ENCODE measurements around the gene SPHKAP.
A peak's percentile ranks its signal among the peaks of the same experiment; 100 is the strongest.
"Not testable (repeated sequence)": the region's sequence is repeated elsewhere in the genome, so short reads cannot be mapped to it uniquely, and the experiment has no call there.

Gene SPHKAP, protein sequence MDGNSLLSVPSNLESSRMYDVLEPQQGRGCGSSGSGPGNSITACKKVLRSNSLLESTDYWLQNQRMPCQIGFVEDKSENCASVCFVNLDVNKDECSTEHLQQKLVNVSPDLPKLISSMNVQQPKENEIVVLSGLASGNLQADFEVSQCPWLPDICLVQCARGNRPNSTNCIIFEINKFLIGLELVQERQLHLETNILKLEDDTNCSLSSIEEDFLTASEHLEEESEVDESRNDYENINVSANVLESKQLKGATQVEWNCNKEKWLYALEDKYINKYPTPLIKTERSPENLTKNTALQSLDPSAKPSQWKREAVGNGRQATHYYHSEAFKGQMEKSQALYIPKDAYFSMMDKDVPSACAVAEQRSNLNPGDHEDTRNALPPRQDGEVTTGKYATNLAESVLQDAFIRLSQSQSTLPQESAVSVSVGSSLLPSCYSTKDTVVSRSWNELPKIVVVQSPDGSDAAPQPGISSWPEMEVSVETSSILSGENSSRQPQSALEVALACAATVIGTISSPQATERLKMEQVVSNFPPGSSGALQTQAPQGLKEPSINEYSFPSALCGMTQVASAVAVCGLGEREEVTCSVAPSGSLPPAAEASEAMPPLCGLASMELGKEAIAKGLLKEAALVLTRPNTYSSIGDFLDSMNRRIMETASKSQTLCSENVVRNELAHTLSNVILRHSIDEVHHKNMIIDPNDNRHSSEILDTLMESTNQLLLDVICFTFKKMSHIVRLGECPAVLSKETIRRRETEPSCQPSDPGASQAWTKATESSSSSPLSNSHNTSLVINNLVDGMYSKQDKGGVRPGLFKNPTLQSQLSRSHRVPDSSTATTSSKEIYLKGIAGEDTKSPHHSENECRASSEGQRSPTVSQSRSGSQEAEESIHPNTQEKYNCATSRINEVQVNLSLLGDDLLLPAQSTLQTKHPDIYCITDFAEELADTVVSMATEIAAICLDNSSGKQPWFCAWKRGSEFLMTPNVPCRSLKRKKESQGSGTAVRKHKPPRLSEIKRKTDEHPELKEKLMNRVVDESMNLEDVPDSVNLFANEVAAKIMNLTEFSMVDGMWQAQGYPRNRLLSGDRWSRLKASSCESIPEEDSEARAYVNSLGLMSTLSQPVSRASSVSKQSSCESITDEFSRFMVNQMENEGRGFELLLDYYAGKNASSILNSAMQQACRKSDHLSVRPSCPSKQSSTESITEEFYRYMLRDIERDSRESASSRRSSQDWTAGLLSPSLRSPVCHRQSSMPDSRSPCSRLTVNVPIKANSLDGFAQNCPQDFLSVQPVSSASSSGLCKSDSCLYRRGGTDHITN (N-terminal part only)
- long read RNA-seq, donor 1, full-length matches to known transcripts: 1 of 1 reads
- long read RNA-seq, donor 1, partial matches to known transcripts: 0 of 1 reads
- long read RNA-seq, donor 1, other reads (novel, unspliced or antisense): 0 of 1 reads
- long read RNA-seq, donor 2: 0 reads
- long read RNA-seq, donor 3: 0 reads
- long read RNA-seq, donor 4: 0 reads
- long read RNA-seq, donor 5: 0 reads
- long read RNA-seq, donor 6: 0 reads
- long read RNA-seq, donor 7: 0 reads
- long read RNA-seq, donor 8: 0 reads

GRCh38 chr2:228181098-228182019 is at the start of gene SPHKAP:
Gene SPHKAP (minus strand): TSS chr2:228181687. CDS start chr2:228181598, 89 bp downstream.
- peak; percentile 54 for DNase-seq

DNA sequence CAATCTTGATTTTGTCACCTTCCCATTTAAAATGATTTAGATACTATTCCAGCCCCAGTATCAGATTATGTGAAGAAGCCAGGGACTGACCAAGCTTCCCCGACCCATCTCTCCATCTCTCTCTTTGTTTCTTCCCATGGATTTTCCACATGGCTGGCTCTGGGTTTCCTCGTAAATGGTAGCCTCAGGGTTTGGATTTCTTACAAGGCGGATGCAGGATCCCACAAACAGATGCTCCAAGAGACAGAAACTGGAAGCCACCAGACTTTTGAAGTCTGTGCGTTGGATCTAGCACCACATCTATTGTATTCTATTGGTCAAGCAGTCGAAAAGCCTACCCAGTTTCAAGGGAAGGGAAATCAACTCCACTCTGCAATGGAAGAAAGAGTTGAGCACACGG is 46.0 kb upstream of the SPHKAP start:
- DNase-seq: no peak

DNA sequence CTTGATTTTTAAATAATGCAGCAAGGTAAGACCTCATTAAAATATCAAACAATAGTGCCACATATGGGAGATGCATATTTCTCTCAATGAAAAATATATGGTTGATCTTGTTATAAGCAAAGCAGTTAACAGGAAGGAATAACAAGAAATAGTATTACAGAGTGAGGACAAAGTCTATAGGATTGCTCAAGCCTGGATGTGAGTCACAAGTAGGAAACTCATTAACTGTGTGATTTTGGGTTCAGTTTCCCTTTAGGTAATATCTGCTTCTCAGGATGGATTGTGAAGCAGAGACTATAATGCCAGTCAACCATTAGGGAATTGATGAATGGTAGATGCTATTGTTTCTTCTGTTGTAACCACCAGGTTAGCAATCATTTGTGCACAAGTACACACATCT is 42.9 kb upstream of the SPHKAP start:
- DNase-seq: no peak

DNA sequence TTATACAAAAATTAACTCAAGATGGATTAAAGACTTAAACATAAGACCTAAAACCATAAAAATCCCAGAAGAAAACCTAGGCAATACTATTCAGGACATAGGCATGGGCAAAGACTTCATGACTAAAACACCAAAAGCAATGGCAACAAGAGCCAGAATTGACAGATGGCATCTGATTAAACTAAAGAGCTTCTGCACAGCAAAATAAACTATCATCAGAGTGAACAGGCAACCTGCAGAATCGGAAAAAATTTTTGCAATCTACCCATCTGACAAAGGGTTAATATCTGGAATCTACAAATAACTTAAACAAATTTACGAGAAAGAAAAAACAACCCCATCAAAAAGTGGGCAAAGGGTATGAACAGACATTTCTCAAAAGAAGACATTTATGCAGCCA is 37.1 kb upstream of the SPHKAP start:
- DNase-seq: not testable (repeated sequence)

DNA sequence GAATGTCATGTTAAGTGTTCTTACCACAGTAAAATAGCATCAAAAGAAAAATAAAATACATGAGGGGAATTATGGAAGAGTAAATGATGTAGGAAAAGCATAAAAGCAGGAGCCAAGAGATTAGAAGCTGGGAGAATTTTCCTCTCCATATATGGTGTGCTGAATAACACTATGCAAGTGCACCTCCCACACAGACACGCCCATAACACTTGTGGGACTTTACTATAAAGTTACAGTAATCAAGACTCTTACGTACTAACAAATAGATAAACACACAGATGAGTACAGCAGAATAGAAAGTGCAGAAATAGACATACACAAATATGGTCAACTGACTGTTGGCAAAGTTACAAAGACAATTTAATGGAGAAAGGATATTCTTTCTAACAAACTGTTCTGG is 16.0 kb upstream of the SPHKAP start:
- no peak for DNase-seq

DNA sequence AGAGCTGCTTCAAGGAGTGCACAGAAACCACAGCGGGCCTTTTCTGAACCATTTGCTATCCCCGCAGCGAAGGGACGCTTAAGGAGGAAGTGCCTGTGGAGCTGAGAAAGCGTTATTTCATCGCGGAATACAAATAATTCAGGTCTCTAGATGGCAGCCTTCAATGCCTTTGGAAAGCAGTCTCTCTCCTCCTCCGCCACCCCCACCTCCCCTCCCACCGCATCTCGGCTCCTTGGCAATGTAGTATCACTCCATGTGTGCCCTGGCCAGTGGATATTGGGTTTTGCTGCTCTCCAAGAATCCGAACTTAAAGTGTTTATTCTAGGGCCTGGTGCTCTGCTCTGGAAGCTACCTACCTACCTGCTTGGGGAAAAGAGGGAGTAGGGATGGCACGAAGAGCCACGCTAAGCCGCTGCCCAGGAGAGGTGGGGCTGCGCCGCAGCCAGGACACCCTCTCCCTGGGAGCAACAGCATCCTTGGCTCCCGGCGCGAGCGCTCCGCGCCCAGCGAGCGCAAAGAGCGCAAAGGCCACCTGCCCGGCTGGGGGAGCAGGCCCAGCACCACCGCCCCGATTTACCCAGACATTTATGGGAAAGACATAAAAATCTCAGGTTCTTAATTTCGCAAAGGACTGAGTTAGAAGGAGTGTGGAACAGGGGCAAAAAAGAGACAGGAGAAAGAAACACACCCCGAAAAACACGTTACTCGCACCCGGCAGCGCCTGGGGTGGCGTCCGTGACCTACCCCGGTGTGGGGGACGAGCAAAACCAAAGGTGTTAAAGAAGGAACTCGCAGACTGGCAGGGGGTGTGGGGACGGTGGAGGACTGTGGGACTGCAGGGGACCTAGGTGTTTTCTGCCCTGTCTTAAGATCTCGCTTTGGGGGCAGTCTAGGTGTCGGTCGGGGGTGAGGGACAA is 1.0 kb downstream of the SPHKAP start:
- peak; percentile 34 for DNase-seq

- DNase-seq: no peak
These were observed 14.2 kb downstream of the SPHKAP start for GRCh38 chr2:228167290-228167689.

GRCh38 chr2:228164718-228165117 is 16.8 kb downstream of the SPHKAP start:
- no peak for DNase-seq

DNA sequence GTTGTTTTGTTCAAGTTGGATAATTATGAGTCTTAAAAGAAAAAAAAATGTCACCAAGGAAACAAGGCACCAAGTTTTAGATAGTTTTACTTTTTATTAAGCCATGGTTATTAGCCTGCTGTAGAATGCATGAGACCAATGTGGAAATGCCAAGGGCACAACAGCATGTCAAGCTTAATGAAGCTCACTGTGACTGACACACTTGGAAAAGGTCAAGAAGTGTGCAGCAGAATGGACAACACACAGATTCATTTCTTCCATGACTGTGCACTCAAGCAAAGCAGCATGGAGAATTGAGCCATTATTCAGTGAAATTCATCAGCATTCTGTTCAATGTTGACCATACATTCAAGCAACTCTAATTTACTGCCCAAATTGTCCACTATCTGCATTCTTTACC is 23.6 kb downstream of the SPHKAP start:
- DNase-seq: no peak

DNA sequence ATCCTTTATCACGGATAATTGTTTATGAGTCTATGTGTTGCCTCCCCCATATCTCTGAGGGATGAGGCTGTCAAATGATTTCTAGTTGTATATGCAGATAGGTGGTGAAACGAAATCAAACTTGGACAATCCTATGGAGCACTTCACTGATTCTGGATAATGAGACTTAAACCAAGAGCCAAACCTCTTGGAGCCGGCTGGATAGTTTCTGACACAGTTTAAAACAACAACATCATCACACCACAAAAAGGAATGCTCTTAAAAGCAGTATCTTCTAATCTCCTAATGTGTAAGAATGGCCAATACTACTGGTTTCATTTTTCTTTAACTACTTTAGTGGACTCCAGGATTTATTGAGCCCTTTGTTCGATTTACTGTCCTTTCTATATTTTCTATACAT is 36.5 kb downstream of the SPHKAP start:
- no peak for DNase-seq

- DNase-seq: no peak
These were observed 40.5 kb downstream of the SPHKAP start for GRCh38 chr2:228140934-228141528.

GRCh38 chr2:228136027-228136426 is 45.5 kb downstream of the SPHKAP start:
- DNase-seq: no peak

DNA sequence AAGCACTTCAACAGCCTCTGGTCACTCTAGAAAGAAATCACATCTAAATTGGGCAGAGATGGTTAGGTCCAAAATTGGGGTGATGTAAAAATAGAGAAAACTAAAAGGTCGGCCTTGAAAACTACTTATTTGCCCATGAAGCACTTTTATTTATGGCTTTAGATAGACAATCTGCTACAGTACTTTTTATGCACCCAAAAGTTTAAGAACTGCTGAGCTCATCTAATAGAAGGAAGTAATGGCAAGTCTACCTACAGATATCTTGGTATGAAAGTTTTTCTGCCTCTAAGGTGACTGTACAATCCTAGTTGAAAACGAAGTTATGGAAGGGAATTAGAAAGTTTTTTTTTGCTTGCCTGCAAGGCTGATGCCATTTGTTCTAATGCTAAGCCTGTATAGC is 46.2 kb downstream of the SPHKAP start:
- DNase-seq: no peak

DNA sequence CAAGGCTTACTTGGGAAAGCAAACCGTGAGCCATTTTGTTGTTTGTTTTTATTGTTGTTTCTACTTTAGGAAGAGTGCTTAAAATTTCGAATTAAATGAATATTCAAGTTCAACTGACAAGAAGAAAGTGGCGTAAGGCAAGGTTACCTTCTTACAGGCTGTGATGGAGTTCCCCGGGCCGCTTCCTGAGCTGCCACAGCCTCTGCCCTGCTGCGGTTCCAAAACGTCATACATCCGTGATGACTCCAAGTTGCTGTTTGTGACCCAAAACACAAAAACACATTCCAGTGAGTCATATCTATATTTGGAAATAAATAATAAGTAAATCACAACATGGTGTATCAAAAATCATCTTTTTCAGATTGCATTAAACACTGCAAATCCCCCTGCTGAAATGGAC is 49.7 kb downstream of the SPHKAP start:
- DNase-seq: no peak

DNA sequence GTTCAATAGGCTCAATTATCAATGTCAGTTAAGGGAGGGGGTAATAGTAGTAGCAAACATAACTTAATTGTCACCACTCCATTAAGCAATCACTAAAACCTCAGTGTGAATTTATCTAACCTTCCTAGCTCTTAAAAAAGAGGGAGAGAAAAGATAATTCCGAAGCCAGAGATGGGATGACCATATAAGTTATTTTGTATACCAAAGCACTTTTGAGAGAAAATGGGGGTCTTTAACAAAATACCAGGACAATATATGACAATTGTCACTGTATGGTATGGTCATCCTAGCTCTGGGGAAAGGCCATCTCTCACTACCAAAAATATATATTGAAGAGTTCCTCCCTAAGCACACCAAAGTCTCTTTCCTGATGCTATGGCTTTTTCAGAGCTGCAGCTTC is 55.1 kb downstream of the SPHKAP start:
- DNase-seq: no peak

- no peak for DNase-seq
These were observed 62.5 kb downstream of the SPHKAP start for GRCh38 chr2:228118940-228119339.

- DNase-seq: no peak
These were observed 73.6 kb downstream of the SPHKAP start for GRCh38 chr2:228107846-228108245.

DNA sequence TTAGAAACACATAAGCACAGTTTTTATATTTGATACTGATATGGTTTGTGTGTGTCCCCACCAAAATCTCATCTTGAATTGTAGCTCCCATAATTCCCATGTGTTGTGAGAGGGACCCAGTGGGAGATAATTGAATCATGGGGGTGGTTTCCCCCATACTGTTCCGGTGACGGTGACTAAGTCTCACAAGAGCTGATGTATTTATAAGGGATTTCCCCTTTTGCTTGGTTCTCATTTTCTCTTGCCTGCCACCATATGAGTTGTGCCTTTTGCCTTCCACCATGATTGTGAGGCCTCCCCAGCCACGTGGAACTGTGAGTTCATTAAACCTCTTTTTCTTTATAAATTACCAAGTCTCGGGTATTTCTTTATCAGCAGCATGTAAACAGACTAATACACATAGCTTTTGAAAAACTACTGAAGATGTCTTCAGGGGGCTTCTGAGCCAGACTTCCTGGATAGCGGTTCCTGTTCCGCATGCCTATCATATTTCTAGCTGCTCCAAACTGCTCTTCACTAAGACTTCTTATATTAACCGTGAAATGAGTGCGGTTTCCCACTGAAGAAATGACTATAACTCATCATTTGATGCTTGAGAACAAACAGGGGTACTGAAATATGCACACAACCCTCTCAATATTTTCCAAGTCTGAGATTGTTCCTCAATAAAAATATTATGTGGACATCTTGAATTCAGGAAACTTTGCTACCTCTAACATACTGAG is 75.8 kb downstream of the SPHKAP start:
- DNase-seq: no peak

DNA sequence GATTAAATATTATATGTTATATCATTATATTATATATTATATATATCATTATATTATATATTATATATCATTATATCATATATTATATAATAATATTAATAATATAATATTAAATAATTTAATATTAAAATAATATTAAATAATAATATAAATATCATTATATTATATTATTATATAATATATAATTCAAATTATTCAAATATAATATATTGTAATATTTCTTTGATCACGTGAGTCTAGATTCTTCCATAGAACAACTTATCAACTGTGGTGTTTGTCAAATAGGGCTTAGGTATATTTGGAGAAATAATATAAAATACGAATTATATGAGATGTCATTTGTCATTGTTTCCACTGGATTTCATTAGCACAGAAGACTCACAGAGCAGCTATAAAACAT is 77.3 kb downstream of the SPHKAP start:
- no peak for DNase-seq

Measured in right kidney (tissue), 9 donors.